Stimulated activated CD4-positive, alpha-beta T cell treated with anti-CD3 and anti-CD28 coated beads, Interleukin-4, amount 100 ng/mL, for 48 hours (primary cell): ENCODE data around the gene CRMP1.

Experiments
- DNase-seq, 2 donors: peaks; one replicate each; pipeline ENCODE4 v3.0.0-alpha.2; 2020; ENCODE audit warnings: low read depth in 2 of 2

The CRMP1 gene

DNA sequence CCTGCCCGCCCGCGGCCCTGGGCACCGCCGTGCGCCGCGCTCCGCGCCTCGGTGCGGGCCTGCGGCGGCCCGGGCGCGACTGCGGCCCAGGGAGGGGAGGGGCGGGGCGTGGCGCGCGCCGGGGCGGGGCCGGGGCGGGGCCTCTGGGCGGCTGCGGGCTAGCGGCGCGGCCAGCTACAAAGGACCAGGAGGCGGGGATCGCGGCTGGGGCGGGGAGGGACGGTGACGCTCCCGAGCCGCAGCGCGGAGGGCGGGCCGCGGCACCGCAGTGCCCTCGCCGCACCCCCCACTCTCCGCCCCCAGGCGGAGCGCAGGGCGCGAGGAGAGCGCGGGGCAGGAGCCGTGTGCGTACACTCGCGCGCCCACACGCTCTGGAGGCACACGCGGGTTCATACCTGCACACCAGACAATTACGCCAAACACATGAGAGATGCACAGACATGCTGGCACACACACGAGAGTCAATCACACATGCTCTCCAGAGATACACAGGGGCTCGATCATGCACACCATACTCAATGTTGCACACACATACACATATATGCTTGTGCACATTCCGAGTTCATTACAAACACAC lies at the start of gene CRMP1:
TSS of gene CRMP1 (minus strand) at position 83 of the 577 bp plus-strand sequence. CDS start 117 bp downstream, outside the sequence.
- no peak for DNase-seq

DNA sequence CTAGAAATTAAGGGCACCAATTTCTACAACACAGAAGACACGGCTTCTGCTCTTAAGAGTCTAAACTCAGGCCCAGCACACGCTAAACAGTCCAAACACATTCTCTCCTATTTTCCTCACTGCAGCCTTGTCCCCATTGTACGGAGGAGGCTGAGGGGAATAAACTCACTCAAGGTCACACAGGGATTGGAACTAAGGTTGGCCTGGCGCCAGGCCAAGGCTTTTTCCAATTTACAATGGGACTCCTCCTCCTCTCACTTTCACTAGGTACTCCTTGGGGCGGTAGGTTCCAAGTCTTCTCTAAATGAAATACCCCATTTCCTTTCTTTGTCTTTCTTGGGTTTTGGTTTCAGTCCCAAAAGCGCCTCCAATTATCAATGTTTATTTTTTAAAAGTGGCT lies 48.7 kb upstream of the CRMP1 start:
- DNase-seq: no peak

DNA sequence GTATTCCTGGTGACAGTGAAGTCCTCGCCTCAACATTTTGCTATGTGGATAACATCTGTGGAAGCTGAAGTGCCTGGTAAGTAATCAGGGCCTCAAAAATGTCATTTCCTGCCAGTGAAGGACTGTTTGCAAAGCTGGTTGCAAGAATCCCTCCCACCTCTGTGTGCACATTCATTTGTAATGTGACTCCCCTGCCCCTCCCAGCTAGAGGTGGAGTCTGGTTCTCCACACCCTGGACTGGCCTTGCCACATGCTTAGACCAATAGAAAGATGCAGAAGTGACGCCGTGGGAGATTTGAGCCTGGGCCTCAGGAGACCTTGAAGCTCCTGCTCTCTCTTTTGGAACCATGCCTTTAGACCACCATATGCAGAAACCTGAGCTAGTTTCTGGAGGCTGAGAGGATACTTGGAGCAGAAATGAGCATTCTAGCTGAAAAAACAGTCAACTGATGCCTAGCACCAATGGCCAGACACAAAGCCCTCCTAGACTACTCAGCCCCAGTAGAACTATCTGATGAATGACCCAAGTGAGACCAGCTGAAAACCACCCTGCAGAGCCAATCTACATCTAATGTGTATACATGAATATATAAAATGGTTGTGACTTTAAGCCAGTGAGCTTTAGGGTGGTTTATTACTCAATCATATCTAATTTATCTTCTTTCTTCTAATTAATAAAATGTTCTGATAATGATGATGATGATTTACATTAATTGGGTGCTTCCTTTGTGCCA lies 47.8 kb upstream of the CRMP1 start:
- no peak for DNase-seq

DNA sequence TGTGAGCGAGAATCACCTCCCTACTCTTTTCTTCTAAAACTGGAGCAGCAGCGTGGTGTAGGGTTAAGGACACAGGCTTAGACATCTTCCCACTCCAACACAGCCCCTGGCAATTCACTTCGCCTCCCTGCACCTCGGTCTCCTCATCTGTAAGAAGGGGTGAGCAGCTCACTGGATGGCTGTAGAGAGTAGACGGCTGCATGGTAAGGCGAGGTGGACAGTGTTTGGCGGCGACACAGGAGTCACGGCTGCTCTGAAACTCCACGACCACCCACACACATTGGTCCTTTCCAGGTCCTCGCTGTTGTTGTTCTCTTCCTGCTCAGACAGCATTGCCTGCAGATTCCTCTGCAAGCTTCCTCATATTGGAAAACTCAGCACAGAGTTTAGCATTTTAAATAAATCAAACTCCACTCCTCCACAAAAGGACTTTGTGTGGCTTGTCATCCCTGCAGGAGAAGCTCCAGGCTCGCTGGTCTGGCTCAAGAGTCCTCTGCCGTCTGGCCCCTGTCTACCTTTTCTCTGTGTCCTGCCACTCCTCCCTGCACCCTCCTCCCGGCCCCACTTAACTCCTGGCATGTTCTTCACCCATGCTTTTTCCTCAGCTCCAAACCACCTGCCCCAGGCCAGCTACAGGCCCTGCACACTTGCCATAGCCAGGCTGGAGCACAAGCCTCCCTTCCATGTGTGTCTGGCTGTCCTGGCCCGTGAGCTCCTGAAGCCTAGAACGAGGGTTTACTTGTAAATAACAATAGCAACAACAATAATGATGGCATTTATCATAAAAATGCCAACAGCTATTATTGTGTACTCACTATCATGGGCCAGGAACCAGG lies 41.3 kb upstream of the CRMP1 start:
- no peak for DNase-seq

DNA sequence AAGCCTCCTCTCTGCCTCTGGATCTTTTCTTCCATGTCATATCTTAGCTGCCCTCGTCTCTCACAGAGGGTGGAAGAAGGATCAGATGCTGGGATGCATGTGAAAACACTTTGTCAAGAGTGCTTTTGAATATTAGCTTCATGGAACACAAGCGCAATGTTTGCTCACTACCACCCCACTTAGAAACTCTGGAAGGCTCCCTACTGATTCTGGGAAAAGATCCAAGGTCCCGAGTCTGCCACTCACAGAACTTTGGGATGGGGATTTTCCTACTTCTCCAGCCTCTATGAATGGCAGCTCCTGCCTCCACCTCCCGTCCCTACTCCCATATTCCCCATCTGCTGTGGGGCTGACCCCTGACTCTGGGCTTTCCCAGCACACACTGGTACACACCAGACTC lies 40.2 kb upstream of the CRMP1 start:
- DNase-seq: no peak

DNA sequence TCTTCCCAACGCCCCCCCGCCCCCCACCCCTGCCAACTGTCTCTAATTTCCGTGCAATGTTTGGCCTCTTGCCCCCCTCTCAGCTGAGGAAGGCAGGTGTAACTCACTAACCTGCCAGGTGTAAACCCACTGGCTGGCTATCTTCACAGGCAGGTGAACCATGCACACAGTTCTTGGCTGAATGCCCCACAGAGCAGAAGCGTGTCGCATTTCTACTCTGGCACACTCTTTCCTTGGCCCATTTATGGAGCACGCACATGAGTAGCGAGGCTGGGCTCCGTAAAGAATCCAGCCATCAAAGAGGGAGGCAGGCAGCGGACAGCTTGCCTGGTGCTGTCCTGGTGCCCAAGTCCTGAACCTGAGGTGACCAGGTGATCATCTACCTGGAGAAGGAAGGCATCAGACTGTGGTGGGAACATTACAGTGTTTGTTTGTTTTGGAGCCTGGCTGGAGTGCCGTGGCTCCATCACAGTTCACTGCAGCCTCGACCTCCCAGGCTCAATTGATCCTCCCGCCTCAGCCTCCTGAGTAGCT lies 39.2 kb upstream of the CRMP1 start:
- no peak for DNase-seq

DNA sequence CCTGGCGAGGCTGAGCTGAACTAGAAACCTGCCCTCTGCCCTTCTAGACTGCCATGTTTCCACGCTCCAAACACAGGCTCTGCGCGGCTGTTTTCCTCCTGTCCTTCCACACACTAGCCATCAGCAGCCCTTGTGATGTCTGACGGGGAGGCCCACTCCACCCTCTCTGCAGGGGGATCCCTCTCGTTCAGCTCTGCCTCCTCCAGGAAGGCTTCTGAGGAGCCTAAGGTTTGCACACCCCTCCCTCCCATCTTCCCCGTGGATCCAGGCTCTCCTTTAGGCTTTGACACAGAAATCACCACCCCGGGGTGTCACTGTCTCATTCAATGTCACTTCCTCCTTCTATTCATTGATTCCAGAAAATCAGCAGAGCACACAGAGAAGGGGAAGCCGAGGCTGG lies 38.6 kb upstream of the CRMP1 start:
- no peak for DNase-seq

DNA sequence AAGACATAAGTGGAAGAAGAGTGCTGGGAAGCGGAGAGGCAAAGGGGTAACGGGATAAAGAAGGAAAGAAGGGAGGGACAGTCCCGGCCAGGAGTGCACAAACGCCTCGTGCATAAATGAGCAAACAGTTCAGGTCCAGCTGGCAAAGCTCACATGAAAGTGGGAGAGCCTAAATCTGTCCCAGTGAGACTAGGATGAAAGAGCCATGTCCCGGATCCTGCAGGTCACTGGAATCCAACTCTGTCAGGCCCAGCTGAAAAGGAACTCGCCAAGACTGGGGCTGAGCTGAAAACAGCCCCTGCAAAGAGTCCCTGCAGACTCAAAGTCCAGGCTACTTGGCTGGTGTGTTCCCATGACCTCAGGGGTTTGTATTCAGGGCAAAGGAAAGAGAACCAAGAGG lies 38.0 kb upstream of the CRMP1 start:
- no peak for DNase-seq

DNA sequence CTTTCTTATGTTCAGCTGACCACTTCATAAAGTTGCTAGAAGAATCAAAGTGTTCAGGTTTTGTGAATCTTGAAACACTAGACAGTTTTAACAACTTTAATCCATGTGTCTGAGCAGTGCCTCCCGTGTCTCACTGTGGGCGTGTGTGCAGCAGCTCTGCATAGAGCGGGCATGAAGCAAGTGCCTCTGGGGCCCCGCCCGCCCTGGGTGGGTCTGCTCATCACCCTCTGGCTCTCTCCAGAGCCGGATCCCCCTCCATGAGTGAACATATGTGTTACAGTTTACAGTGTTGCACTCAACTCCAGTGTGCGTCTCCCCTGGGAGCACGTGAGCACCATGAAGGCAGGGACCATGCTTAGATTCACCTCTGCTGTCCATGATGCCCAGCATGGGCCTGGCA lies 37.6 kb upstream of the CRMP1 start:
- no peak for DNase-seq

DNA sequence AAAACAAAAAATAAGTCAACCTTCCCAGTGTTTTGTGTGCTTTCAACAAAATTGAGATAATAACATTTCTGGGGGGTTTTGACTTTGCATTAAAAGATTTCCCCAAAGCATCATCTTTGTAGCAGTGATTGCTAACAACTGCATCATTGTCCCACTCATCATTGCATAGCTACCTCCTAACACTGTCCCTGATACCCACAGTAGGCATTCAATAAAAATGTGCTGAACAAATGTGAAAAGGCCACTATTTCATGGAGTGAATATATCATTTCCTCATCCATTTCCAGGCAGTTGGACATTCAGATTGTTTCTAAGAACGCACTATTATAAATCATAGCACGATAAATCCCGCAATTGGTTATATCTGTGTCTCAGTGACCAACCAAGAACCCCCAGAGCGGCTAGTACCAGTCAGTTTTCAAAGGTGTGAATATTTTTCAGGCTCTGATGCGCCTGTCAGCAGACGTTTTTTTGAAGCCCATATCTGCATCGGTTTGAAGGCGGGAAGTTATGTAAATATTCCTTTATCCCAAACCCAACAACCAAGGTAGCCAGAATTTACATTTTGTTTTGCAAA lies 36.0 kb upstream of the CRMP1 start:
- no peak for DNase-seq

DNA sequence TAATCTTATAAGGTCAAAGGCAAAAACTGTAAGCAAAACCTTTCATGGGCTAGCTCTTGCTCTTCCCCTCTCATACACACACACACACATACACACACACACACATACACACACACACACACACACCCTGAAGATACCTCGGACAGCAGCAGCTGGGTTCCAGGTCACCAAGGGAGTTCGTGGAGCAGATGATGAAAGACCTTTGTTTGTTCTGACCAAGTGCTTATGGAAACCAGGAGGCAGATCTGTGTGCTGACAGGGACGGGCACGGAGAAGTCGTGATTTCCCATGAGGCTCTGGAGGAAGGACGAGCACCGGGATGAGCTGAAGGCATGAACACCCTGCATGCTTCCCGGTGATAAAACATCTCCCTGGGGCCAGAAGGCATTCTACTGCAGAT lies 35.4 kb upstream of the CRMP1 start:
- no peak for DNase-seq

DNA sequence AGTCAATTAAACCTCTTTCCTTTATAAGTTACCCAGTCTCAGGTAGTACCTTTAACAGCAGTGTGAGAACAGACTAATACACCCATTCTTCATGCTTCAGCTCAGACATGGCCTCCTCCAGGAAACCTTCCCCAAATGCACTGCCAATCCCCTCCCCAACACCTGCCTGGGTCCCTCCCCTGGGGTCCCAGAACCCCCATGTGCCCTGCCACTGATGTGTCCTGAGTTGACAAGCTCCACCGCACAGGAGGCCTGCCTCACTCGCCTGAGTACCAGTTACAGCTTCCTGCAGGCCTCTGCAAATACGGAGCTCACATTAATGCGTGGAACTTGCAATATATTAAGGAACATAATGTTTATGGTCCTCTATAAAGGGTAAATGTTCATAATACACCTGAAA lies 34.9 kb upstream of the CRMP1 start:
- no peak for DNase-seq

DNA sequence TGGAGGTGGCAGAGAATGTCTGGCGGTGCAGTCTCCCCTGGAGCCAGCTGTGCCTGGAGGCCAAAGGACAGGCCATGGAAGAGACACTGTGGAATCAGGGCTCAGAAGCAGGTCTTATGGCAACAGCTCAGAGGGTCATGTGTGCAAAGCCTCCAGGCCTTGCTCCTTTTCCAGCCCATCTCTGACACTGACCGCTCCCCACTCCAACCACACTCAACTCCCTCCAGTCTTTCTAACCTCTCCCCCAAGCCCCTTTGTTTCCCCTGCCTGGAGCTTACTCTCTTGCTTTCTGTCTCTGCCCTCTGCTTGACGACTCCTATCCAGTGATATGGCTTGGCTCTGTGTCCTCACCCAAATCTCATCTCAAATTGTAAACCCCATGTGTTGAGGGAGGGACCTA lies 34.2 kb upstream of the CRMP1 start:
- DNase-seq: no peak

DNA sequence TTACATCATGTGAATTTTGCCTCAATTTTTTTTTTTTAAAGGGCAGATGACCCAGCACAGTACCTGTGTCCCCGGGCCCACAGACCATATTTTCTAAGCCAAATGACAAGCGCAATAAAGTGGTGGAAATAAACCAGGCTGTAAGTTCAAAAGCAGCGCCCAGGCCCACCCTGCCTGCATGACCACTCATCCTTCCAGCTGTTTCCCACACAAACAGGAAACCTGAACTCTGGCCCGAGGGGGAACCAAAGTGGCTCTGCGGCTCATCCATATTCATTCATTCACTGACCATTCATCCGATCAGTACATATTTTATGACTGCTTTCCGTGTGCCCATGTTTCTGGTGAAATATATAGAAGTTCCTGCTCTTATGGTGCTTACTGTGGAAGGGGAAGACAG lies 33.7 kb upstream of the CRMP1 start:
- no peak for DNase-seq

DNA sequence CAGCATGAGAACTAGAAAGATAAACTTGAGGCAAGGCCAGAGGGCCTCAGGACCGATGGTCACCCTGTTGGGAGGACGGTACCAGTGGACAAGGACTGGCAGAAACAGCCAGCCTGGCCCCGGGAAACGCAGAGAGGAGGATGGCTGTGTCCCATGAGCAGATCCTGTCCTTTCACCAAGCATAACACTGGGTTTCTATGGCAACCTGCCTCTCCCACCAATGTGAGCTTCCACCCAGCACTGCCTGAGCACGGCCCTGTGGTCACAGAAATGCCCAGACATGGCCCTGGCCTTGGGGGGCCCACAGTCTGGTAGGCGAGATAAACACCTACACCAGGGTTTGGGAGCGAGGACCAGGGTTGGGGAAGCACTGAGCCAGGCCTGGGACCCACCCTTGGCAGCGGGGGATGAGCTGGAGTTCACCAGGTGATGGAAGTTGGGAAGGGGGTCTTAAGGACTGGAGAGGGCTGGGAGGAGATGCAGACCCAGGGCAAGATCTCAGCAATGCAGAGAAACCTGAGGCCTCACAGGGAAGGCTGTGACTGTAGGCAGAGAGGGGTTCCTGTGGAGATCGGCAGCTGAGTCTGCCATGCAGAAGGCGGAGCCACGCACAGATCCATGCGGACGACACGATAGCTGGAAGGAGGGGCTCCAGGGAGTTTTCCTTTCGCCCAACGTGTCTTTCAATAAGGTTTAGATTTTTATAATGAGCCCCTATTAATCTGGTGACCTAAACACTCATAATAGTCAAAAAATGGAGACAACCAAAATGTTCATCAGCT lies 32.7 kb upstream of the CRMP1 start:
- no peak for DNase-seq

DNA sequence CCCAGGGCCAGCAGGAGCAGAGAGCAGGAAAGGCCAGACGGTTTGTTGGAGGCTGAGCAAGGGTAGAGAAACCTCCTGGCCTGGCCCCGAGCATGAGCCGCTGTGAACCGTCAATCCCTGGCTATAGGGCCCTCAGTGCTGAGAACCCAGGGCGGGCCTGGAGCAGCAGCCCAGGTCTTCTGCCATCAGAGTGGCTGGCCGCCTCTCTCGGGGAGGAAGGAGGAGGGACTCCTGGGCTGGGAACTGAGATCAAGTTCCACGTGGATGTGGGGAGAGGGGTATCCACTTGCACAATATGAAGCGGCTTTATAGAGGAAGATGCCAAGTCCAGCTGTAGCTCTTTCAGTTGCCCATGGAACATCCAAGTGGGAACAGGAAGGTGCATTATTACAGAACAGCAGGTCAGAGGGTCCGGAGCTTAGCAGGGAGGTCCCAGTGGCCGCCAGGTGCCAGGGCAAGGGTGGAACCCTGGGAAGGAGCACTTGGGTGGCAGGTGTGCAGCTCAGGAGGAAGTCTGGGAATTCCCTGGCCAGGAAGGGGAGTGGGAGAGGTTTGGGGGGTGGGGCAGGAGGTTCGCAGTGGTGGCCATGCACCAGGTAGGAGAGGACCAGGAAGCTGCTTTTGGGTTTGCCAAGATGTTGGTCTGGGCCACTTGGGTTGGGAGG lies 31.7 kb upstream of the CRMP1 start:
- no peak for DNase-seq

DNA sequence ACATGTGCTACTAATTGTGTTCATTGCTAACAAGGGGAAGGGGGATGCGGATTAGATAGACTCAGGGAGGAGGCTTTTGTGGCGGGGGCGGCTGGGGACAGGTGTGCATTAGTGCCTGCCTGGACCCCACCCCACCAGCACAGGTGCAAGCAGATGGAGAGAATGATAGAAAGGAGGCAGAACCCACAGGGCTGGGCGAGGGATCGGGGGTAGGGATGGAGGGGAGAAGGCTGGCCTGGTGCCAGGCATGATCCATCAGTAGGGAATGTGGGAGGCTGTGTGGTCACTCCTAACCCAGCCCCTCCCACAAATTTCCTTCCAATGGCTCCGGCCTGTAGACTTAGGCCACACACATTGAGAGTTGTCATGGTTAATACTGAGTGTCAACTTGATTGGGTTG lies 30.5 kb upstream of the CRMP1 start:
- DNase-seq: no peak

DNA sequence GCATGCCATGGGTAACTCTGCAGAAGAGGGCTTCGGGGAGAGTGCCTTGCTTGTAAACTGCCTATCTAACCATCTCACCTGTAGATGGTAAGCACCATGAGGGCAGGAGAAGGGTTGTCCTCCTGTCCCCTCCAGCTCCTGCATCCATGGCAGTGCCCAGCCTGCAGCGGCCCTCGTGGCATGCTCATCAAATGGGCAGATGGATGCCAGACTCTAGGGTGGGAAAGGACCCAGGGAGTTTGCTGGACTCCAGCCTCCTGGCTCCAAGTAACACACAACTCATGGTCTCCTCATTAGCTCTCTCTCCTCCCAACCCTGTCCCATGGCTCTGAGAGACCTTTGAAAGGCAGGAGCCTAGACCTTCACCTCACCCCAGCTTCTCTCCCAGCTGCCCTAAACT lies 29.7 kb upstream of the CRMP1 start:
- DNase-seq: no peak

DNA sequence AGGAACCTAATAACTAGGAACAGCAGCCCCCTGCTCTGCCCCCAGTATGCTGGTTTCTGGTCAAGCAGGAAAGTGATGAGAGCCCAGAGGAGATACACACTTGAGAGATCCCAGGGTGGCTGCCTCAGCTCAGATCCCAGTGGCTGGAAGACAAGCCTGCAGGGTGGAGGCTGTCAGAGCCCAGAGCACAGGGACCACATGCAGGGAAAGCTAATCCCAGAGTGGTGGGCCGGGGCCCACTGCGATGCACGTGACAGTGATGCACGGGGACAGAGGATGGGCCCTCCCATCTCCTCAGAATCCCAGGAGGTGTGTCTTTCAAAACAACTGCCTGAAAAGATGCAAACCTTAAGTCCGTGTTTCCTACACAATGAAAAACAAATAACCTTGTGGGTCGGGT lies 29.1 kb upstream of the CRMP1 start:
- DNase-seq: no peak

DNA sequence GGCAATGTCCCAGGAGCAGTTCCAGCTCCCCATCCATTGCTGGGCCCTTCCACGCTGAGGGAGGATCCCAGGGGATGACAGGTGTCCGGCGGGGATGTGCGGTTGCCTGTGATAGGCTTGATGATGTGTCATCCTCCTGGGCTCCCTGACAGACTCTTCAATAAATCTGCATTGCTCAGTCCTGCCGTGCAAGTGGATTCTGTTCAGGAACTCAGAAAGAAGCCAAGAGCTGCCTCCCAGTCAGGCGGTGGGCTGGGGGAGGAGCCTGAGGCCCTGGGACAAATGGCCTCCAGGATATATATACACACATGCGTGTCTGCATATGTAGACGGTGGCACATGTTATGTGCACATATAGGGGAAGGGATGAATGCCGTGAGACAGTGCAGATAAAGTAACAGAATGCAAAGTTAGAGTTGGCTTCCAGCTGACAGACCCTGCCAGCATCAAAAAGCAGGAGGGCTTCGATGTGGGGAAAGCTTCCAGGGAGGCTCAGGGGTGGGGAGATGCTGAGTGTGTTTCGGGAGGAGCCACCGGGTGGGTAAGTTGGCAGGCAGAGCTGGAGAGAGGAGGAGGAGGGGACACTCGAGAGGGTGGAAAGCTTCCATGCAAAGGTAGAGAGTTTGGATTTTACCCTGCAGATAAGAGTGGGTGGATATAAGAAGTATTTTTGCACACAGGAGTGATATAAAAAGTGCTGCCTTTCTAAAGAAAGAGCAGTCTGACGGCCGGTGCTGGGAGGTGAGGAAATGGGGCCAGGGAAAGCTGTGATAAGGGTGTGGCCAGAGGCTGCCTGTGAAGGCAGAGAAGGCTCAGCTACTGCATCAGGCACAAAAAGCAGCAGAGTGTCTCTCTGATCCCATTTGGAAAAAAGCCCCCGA lies 28.5 kb upstream of the CRMP1 start:
- no peak for DNase-seq
